ENCODE data around the gene HHAT.
"Not testable (repeated sequence)": the region's sequence is repeated elsewhere in the genome, so short reads cannot be mapped to it uniquely, and the experiment has no call there.

The HHAT gene

DNA sequence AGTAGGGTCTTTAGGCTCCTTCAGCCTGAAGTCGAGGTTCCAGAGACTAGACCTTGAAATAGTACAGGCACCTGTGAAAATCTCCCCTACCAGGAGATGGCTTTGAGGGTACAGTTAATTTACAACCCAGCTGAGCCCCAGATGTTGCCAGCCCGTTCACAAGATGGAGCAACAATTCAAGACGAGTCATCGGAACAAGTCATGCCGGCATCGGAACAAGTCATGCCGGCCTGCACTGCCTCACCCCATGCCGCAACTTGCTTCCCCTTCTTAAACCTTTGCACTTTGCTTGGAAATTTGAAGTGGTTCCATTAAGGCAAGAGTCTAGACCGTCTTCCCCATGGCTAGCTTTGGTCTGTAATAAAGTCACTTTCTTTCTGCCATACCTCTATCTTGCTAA lies 16.0 kb downstream of the HHAT start:
- DNase-seq (ENCODE audit: extremely low read depth, low read depth), result no peak
- TF ChIP-seq, protein P1, sequence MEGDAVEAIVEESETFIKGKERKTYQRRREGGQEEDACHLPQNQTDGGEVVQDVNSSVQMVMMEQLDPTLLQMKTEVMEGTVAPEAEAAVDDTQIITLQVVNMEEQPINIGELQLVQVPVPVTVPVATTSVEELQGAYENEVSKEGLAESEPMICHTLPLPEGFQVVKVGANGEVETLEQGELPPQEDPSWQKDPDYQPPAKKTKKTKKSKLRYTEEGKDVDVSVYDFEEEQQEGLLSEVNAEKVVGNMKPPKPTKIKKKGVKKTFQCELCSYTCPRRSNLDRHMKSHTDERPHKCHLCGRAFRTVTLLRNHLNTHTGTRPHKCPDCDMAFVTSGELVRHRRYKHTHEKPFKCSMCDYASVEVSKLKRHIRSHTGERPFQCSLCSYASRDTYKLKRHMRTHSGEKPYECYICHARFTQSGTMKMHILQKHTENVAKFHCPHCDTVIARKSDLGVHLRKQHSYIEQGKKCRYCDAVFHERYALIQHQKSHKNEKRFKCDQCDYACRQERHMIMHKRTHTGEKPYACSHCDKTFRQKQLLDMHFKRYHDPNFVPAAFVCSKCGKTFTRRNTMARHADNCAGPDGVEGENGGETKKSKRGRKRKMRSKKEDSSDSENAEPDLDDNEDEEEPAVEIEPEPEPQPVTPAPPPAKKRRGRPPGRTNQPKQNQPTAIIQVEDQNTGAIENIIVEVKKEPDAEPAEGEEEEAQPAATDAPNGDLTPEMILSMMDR (IDR thresholded peaks at IDR 0.05; ENCODE audit: low read depth, low read length, missing control alignments), result no peak
- no peak overlapping the region for H3K4me3 ChIP-seq (replicated peaks; ENCODE audit: low read depth, low read length)

DNA sequence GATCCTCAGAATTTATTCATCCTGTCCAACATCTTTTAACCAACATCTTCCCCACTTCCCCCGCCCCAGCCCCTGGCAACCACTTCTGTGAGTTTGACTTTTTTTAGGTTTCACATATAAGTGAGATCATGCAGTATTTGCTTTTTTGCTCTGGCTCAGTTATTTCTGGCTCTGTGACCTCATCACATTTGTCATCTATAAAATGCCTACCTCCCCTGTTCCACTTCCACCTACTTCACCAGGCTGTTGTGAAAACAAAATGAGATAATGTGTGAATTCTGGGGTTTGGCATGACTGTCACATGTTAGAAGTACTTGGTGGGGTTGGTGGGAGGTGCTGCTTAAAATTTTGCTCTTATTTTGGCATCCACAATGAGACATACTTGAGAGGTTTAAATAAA lies 18.4 kb downstream of the HHAT start:
- TF ChIP-seq, protein P1 (IDR thresholded peaks at IDR 0.05; ENCODE audit: low read depth, low read length, missing control alignments), result no peak
- no peak for DNase-seq (ENCODE audit: extremely low read depth, low read depth)
- H3K4me3 ChIP-seq (replicated peaks; ENCODE audit: low read depth, low read length), result no peak overlapping the region

DNA sequence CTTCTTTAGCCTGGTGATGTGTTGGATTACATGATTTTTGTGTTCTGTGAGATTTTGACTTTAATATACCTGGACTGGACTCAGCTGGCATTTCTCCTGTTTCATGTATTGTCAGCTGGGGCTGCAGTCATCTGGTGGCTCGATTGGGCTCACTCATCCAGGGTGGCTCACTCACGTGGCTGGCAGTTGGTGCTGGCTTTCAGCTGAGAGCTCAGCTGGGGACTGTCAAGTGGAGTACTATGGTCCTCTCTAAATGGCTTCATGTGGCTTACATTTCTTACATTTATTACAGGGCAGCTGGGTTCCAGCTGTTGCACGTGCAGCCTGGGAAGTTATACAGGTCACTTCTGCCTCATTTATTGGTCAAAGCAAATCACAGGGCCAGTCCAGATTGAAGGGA lies 22.8 kb downstream of the HHAT start:
- no peak for DNase-seq (ENCODE audit: extremely low read depth, low read depth)
- no peak overlapping the region for H3K4me3 ChIP-seq (replicated peaks; ENCODE audit: low read depth, low read length)
- TF ChIP-seq, protein P1 (IDR thresholded peaks at IDR 0.05; ENCODE audit: low read depth, low read length, missing control alignments), result no peak

DNA sequence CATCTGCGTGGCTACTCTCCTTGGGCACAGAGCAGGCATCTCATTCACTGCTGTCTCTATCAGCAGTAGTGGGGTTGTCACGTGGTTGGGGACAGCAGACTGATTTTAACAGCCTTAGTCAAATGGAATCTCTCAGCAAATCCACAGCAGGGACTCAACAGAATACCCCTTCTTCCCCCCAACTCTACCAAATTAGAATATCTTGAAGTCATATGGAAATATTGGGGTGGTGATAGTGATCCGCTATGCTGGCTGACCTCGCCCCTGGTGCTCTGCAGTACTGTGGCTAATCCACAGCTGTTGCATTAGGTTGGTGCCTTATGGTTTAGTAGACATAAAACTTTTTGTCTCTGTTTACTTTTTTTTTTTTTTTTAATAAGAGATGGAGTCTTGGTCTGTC lies 23.9 kb downstream of the HHAT start:
- no peak for DNase-seq (ENCODE audit: extremely low read depth, low read depth)
- TF ChIP-seq, protein P1 (IDR thresholded peaks at IDR 0.05; ENCODE audit: low read depth, low read length, missing control alignments), result no peak
- no peak overlapping the region for H3K4me3 ChIP-seq (replicated peaks; ENCODE audit: low read depth, low read length)

DNA sequence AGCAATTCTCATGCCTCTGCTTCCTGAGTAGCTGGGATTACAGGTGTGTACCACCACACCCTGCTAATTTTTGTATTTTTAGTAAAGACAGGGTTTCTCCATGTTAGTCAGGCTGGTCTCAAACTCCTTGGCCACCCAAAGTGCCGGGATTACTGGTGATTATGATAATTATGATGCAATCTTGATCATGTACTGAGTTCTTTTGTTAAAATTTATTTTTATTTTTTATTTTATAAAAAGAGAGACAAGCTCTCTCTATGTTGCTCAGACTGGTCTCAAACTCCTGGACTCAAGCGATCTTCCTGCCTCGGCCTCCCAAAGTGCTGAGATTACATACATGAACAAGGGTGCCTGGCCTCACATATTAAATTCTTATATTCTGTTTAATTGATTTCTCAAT lies 25.6 kb downstream of the HHAT start:
- H3K4me3 ChIP-seq (replicated peaks; ENCODE audit: low read depth, low read length); DNase-seq (ENCODE audit: extremely low read depth, low read depth): not testable (repeated sequence)

DNA sequence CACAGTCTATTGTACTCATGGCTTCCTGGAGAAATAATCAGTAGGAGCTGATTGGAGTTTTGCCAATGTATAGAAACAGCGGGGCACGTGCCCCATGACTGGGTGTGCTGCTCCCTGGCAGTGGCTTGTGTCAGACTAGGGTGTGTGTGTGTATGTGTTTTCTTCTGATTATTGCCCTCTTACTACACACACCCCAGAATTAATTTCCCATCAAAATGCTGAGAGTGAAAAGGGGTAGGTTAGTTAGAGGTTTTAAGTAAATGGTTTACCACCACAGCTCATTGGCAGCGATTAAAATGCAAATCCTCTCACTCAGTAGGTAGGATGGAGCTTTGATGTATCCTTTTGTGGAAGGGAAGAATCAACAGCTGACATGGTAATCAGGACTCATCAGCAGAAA lies 29.9 kb downstream of the HHAT start:
- no peak for DNase-seq (ENCODE audit: extremely low read depth, low read depth)
- H3K4me3 ChIP-seq (replicated peaks; ENCODE audit: low read depth, low read length), result no peak overlapping the region
- TF ChIP-seq, protein P1 (IDR thresholded peaks at IDR 0.05; ENCODE audit: low read depth, low read length, missing control alignments), result no peak

DNA sequence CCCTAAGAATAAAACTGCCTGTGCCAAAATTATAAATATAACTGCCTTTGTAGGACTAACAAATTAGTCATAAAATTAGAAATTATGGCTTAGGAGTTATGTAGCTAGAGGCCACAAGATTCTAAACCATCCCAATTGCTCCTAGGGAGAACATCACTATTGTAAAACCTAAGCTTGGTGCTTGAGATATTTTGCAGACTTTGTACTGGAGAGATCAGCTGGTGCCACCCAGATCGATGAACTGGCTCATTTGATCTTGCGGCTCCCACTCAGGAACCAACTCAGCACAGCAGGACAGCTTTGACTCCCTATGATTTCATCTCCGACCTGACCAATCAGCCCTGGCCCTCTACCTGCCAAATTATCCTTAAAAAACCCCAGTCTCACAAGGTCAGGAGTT lies 30.6 kb downstream of the HHAT start:
- TF ChIP-seq, protein P1 (IDR thresholded peaks at IDR 0.05; ENCODE audit: low read depth, low read length, missing control alignments), result no peak
- DNase-seq (ENCODE audit: extremely low read depth, low read depth), result no peak
- H3K4me3 ChIP-seq (replicated peaks; ENCODE audit: low read depth, low read length), result no peak overlapping the region

All from HFF-Myc (cell line).